NCI-H446 treated with DMSO at 0.1 percent for 48 hours (cell line): ENCODE results near the gene TCEANC.
A peak's percentile ranks its signal among the peaks of the same experiment; 100 is the strongest.
"Not testable (repeated sequence)": the region's sequence is repeated elsewhere in the genome, so short reads cannot be mapped to it uniquely, and the experiment has no call there.

Source experiments
- DNase-seq: peaks from one replicate; lab custom pipeline; 2025; lab: John Stamatoyannopoulos, UW

TCEANC gene, protein sequence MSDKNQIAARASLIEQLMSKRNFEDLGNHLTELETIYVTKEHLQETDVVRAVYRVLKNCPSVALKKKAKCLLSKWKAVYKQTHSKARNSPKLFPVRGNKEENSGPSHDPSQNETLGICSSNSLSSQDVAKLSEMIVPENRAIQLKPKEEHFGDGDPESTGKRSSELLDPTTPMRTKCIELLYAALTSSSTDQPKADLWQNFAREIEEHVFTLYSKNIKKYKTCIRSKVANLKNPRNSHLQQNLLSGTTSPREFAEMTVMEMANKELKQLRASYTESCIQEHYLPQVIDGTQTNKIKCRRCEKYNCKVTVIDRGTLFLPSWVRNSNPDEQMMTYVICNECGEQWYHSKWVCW

GRCh38 chrX:13652850-13653693 is at the start of gene TCEANC:
TCEANC (plus strand) TSS chrX:13653141; CDS start chrX:13662509, 9,368 bp downstream.
- DNase-seq: peak; percentile 90

- DNase-seq: no peak
These were observed 47.3 kb upstream of the TCEANC start for GRCh38 chrX:13605611-13606010.

- DNase-seq: no peak
These were observed 45.5 kb upstream of the TCEANC start for GRCh38 chrX:13607331-13607995.

DNA sequence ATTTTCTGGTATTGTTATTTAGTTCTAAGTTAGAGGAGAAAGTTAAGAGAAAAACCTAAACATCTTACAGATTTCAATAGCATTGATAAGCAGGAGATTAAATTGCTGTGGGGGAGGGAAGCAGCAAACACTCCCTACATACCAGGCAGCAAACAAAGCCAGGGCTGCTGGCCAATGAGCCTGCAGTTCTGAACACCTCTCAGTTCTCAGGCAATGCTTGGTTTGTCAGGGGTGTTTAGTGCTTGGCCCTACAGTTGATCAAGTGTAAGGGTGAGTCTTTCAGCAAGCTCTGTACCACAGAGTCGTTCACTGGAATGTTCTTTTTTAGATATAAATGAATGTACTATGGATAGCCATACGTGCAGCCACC is 45.0 kb upstream of the TCEANC start:
- no peak for DNase-seq

DNA sequence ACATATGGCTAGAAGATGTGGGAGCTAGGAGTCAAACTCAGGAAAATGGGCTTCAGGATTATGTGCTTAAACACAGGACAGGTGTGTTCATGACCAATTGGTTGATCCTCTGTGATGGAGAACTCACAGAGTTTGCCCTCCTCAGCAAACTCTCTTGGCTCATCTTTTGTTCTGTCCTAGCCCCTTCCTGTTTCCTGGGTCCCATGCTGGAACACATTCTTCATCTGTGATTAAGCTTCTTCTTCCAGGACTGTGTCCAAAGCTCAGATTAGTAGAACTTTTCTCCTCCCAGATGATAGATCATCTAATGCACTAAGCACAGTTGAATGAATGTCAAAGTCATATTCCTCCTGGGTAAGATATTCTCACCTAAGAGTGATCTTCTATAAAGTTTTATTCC is 38.8 kb upstream of the TCEANC start:
- no peak for DNase-seq

DNA sequence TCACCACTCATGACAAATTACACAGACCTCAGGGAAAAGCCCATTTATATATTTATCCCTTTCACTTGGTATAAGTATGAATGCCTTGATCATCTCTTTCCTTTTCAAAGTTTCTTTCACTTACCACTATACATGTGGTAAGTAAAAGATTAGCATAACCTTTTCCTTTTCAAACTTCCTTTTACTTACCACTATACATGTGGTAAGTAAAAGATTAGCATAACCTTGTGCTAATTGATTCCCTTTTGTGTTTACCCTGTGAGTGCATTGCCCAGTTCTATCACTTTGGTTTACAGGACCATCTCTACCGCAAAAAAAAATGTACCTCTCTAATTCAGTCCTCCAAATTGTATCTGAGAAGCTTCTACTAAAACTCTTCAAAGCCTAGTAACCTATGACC is 32.7 kb upstream of the TCEANC start:
- DNase-seq: no peak

DNA sequence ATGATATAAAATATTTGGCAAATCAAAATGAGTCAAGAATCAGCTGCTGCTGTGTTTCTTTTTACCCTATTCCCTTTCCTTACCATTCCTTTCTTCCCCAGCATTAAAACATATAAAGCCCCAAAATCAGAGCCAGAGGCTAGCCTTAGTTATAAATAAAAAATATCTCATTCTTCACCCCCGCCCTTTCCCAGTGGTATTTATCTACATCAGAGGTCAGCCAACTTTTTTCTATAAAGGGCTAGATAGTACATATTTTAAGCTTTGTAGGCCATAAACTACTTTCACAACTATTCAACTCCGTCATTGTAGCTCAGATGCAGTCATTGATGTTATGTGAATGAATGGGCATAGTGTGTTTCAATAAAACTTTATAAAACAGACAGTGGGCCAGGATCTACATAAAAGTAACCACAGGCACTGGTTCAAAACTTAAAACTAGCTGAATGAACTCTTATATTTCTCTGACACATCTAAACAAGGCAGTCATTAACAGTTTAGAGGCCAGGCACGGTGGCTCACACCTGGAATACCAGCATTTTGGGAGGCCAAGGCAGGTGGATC is 30.5 kb upstream of the TCEANC start:
- no peak for DNase-seq

DNA sequence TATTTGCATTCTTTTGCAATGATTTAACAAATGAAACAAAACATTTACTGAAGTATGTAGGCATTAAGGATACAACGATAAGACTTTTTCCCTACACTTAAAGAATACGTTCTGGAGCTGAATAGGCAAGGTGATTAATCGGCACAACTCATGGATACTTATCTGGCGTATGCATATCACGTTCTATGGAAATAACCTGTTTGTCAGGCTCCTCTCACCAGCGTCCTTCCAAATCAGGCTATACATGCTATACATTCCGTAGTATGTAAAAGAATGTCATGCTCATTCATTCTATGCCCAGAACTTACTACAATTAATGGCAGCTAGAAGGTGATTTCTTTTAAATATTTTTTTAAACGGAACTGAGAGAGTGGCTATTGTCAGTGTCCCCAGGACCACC is 25.6 kb upstream of the TCEANC start:
- DNase-seq: no peak

DNA sequence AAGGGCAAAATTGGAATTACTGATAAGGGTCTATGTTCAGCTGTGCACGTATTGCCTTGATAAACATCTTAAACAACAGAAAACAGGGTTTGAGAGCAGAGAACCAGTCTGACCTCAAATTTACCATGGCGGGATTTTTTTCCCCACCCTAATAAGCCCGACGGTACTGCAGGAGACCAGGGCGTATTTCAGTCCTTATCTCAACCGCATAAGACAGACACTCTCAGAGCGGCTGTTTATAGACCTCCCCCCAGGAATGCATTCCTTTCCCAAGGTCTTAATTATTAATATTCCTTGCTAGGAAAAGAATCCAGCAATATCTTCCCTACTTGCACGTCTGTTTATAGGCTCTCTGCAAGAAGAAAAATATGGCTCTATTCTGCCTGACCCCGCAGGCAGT is 15.7 kb upstream of the TCEANC start:
- not testable (repeated sequence) for DNase-seq

GRCh38 chrX:13638021-13638420 is 14.9 kb upstream of the TCEANC start:
- DNase-seq: no peak

- no peak for DNase-seq
These were observed 14.1 kb upstream of the TCEANC start for GRCh38 chrX:13638826-13639225.

DNA sequence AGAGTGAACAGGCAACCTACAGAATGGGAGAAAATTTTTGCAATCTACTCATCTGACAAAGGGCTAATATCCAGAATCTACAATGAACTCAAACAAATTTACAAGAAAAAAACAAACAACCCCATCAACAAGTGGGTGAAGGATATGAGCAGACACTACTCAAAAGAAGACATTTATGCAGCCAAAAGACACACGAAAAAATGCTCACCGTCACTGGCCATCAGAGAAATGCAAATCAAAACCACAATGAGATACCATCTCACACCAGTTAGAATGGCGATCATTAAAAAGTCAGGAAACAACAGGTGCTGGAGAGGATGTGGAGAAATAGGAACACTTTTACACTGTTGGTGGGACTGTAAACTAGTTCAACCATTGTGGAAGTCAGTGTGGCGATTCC is 11.3 kb upstream of the TCEANC start:
- not testable (repeated sequence) for DNase-seq

DNA sequence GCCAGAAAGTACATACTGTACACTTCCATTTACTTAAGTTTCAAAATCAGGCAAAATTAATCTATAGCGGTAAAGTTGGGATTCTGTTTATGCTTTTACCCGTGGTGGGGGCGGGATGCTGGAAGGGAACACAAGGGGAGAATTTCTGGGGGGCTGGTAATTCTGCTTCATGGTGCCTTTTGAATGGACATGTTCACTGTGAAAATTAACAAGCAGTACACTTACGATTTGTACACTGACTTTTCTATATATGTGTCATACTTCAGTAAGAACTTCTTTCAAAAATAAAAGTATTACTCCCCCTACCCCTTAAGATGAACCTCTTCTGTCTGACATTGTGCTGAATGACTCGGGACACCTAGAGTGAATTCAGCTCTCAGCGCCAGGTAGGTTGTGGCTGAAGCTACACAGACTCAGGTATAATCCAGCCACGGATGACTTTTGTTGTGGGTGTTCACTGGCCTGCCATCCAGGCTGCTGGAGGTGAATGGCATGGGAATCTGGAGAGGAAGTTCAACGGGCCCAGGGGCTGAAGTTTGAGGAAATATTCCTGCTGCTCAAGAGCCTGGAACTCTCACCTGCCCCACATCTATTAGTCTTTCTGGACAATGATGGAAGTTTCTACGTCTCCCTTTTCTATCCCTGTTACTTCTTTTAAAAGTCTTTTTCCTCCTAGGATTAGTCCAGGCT is 7.3 kb upstream of the TCEANC start:
- DNase-seq: no peak

- peak; percentile 3 for DNase-seq
These were observed 6.8 kb upstream of the TCEANC start for GRCh38 chrX:13646154-13646549.

GRCh38 chrX:13647709-13648212 is 5.2 kb upstream of the TCEANC start:
- no peak for DNase-seq

DNA sequence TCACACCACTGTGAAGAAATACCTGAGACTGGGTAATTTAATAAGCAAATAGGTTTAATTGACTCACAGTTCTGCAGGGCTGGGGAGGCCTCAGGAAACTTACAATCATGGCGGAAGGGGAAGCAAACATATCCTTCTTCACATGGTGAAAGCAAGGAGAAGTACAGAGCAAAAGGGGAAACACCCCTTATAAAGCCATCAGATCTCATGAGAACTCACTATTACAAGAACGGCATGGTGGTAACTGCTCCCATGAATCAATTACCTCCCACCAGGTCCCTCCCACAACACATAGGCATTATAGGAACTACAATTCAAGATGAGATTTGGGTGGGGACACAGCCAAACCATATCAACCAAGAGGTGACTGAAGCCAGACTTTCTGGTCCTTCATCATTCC is 4.6 kb upstream of the TCEANC start:
- not testable (repeated sequence) for DNase-seq

GRCh38 chrX:13649838-13650237 is 3.1 kb upstream of the TCEANC start:
- no peak for DNase-seq

DNA sequence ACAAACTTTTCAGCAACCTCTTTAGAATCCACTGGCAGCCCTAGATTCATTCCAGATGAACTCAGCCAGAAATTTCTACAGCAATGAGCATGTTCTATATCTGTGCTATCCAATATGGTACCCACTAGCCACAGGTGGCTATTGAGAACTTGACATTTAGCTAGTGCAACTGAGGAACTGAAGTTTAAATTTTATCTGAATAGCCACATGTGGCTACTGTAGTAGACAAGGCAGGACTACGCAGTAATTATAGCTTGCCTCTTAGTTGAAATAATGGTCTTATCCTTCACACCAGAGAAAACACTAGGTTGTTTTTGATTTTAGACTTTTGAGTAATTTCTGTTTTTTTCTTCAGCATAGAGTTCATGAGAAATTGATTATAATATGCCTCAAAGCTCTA is 2.6 kb upstream of the TCEANC start:
- DNase-seq: no peak

DNA sequence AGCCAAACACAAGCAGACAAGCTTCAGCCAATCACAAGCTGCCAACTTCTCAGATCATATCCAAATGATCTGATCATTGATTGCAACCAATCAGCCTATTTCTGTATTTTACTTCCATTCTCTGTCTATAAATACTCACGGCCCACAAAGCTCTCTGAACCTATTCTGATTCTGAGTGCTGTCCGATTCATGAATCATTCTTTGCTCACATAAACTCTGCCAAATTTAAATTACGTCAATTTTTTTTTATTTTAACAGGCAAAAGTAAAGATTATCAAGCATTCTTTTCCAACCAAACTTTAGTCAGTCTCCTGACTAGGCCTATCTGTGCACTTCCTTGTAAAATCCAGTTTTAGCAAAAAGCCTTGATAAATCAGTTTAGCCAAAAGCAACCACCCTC is 1.8 kb upstream of the TCEANC start:
- DNase-seq: no peak

- DNase-seq: no peak
These were observed 601 bp upstream of the TCEANC start for GRCh38 chrX:13652287-13652793.

DNA sequence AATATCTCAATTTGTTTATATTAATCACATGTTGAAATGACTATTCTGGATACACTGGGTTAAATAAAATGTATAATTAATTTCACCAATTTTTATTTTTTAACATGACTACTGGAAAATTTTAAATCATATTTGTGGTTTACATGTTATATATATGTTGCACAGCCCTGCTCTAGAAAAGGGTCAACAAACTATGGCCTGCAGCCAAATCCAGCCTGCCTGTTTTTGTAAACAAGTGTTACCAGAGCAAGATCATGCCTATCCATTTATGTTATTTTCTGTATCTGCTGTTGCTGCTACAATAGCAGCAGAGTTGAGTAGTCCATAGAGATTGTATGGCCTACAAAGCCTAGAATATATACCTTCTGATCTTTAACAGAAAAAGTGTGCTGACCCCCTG is 1.2 kb downstream of the TCEANC start:
- no peak for DNase-seq

DNA sequence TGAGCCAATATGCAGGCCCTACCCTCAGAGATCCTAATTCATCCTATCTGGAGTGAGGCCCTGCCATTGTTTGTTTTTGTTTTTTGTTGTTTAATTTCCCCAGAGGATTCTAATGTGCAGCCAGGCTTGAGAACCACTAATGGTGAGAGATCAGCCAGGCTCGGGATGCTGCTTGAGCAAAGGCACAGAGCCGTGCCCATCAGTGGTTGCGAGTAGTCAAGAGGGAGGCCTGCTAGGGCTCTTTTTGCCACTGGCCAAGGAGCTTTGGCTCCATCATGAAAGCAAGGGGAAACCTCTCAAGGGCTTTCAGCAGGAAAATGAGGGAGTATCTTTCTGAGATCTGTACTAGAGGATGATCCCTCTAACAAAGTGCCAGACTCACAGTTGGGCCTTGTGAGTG is 2.7 kb downstream of the TCEANC start:
- DNase-seq: no peak
